Measurements from ENCODE around the gene ZC3H12A. TPM values are rescaled to one million over a fixed set of nuclear protein-coding genes. Genes with fewer than 3 reads are reported as not detected.
"Not testable (repeated sequence)": the region's sequence is repeated elsewhere in the genome, so short reads cannot be mapped to it uniquely, and the experiment has no call there.

The ZC3H12A gene
- total and polyA plus RNA-seq, 8 donors: 8.4 to 89.3 (median 29.0) TPM

DNA sequence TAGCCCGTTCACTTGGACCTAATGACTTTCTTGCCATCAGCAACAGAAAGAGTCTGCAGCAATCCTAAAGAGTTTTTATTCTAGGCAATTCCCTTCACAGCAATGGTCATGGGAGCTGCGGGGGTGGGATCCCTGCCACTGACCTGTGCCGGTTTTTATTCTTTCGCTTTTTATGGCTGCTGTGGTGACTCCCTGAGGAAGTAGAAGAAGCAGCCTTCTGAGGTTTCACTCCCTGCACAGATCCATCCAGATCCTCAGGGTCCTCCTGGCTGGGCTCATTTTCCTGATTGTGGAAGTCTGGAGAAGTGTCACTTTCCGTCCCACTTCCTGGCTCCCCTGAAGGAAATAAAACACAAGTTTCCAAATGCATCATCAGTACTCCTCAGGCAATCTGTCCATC is 27.3 kb downstream of the ZC3H12A start:
- H3K4me3 ChIP-seq: no peak overlapping the region
- TF ChIP-seq, protein P1, sequence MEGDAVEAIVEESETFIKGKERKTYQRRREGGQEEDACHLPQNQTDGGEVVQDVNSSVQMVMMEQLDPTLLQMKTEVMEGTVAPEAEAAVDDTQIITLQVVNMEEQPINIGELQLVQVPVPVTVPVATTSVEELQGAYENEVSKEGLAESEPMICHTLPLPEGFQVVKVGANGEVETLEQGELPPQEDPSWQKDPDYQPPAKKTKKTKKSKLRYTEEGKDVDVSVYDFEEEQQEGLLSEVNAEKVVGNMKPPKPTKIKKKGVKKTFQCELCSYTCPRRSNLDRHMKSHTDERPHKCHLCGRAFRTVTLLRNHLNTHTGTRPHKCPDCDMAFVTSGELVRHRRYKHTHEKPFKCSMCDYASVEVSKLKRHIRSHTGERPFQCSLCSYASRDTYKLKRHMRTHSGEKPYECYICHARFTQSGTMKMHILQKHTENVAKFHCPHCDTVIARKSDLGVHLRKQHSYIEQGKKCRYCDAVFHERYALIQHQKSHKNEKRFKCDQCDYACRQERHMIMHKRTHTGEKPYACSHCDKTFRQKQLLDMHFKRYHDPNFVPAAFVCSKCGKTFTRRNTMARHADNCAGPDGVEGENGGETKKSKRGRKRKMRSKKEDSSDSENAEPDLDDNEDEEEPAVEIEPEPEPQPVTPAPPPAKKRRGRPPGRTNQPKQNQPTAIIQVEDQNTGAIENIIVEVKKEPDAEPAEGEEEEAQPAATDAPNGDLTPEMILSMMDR (IDR thresholded peaks at IDR 0.05): no peak
- TF ChIP-seq EP300 (IDR thresholded peaks at IDR 0.05) (no peak), POLR2A (IDR thresholded peaks at IDR 0.05) (no peak), POLR2AphosphoS5 (IDR thresholded peaks at IDR 0.05) (no peak)
- H3K27ac ChIP-seq: no peak overlapping the region
- WGBS, 5 donors: 89 to 95% (median 92%) methylated on average over 5 of the region's 5 CpGs
- peaks cover 25 to 89% (median 81%) of the 10 kb centered on the region in 4 donors for H3K36me3 ChIP-seq
- H3K27me3 ChIP-seq: no peaks in the 10 kb centered on the region
- H3K9me3 ChIP-seq: no peaks in the 10 kb centered on the region
- no peak for DNase-seq
- intact Hi-C loops (cut with DNase I; ENCODE audit: low total_unique reads): loop anchor here (5.0 kb wide), 1 partner anchor 176 kb away; no protein-coding TSS in a partner anchor
- peaks cover 18 to 27% (median 26%) of the 10 kb centered on the region in 4 donors for H3K4me1 ChIP-seq

DNA sequence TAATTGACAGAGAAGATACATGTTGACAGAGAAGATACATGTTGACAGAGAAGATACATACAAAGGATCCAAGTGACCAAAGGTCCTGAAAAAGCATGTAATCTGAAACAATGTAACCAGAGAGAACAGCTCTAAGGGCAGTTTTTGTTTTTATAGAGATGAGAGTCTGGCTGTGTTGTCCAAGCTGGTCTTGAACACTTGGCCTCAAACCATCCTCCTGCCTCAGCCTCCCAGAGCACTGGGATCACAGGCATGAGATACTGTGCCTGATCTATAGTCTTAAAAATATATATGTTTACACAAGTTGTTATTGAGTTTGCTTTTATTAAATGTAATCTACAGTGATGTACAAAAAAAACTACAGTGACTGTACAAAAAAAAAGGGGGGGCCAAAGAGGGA is 27.7 kb downstream of the ZC3H12A start:
- Histone ChIP-seq H3K9me3 (no peaks in the 10 kb centered on the region), H3K4me3 (no peak overlapping the region), H3K27ac (no peak overlapping the region), H3K27me3 (no peaks in the 10 kb centered on the region), H3K4me1 (peaks cover 18 to 27% (median 26%) of the 10 kb centered on the region in 4 donors), H3K36me3 (peaks cover 30 to 92% (median 84%) of the 10 kb centered on the region in 4 donors)
- no peak for DNase-seq
- TF ChIP-seq POLR2AphosphoS5 (IDR thresholded peaks at IDR 0.05) (no peak), POLR2A (IDR thresholded peaks at IDR 0.05) (no peak), EP300 (IDR thresholded peaks at IDR 0.05) (no peak)
- TF ChIP-seq, protein P1 (IDR thresholded peaks at IDR 0.05): no peak
- intact Hi-C loops (cut with DNase I; ENCODE audit: low total_unique reads): loop anchor here (5.0 kb wide), 1 partner anchor 175 kb away; no protein-coding TSS in a partner anchor

DNA sequence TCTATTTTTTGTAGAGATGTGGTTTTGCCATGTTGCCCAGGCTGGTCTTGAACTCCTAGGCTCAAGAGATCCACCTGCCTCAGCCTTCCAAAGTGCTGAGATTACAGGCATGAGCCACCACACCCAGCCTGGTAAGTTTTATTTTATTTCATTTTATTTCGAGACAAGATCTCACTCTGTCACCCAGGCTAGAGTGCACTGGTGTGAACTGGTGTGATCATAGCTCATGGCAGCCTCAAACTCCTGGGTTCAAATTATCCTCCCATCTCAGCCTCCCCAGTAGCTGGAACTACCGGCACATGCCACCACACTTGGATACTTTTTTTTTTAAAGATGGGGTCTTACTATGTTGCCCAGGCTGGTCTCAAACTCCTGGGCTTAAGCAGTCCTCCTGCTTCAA is 28.4 kb downstream of the ZC3H12A start:
- Histone ChIP-seq H3K36me3 (peaks cover 31 to 93% (median 86%) of the 10 kb centered on the region in 4 donors), H3K4me1 (peaks cover 15 to 23% (median 21%) of the 10 kb centered on the region in 4 donors)
- H3K9me3 ChIP-seq, H3K27ac ChIP-seq, DNase-seq, H3K4me3 ChIP-seq, H3K27me3 ChIP-seq: not testable (repeated sequence)
- intact Hi-C loops (cut with DNase I; ENCODE audit: low total_unique reads): loop anchor here (5.0 kb wide), 1 partner anchor 175 kb away; no protein-coding TSS in a partner anchor
- 94 to 98% (median 98%) methylated on average over 2 of the region's 2 CpGs for WGBS, 5 donors

DNA sequence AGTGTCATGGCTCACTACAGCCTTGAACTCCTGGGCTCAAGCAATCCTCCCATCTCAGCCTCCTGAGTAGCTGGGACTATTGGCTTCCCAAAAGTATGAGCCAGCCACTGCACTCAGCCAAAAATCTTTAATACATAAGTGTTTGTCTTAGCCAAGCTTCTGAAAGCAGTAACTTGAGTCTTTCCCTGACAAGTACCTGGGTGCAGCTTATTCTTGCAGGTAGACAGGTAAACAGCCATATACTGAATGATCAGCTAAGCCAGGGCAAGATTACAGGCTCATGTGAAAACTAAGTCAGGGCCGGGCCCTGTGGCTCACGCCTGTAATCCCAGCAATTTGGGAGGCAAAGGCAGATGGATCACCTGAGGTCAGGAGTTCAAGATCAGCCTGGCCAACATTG is 32.4 kb downstream of the ZC3H12A start:
- Histone ChIP-seq H3K36me3 (peaks cover 20 to 95% (median 90%) of the 10 kb centered on the region in 4 donors), H3K27me3 (no peaks in the 10 kb centered on the region), H3K4me3 (no peak overlapping the region), H3K9me3 (no peaks in the 10 kb centered on the region), H3K4me1 (peaks cover 0 to 4% (median 1%) of the 10 kb centered on the region in 4 donors), H3K27ac (no peak overlapping the region)
- WGBS, 5 donors: 86 to 100% (median 98%) methylated on average over 1 to 2 of the region's 2 CpGs
- intact Hi-C loops (cut with DNase I; ENCODE audit: low total_unique reads): no loop called here
- TF ChIP-seq EP300 (IDR thresholded peaks at IDR 0.05) (no peak), POLR2A (IDR thresholded peaks at IDR 0.05) (no peak), POLR2AphosphoS5 (IDR thresholded peaks at IDR 0.05) (no peak)
- TF ChIP-seq, protein P1 (IDR thresholded peaks at IDR 0.05): no peak
- no peak for DNase-seq

DNA sequence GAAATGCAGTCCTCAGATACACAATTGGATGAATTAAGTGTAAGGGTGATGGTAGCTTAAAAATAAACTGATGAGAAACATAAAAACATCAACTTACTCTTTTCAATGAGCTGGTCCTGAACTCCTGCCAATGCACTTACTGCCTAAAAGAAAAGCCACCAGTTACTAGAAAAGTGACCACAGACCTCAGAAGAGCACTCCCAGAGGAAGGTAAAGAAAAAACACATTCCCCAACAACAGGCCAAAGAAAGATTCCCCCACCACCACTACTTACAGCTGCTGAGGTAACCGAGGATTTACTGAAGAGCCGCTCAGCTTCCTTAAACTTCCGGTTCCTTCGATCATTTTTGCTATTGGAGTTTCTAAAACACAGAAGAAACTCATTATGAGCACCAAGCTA is 34.8 kb downstream of the ZC3H12A start:
- Histone ChIP-seq H3K4me3 (no peak overlapping the region), H3K36me3 (peaks cover 17 to 88% (median 76%) of the 10 kb centered on the region in 4 donors), H3K27me3 (no peaks in the 10 kb centered on the region), H3K4me1 (peaks cover 10 to 25% (median 20%) of the 10 kb centered on the region in 4 donors), H3K9me3 (no peaks in the 10 kb centered on the region), H3K27ac (no peak overlapping the region)
- TF ChIP-seq POLR2A (IDR thresholded peaks at IDR 0.05): no peak
- TF ChIP-seq, protein P1 (IDR thresholded peaks at IDR 0.05): no peak
- no peak for TF ChIP-seq EP300 (IDR thresholded peaks at IDR 0.05)
- TF ChIP-seq POLR2AphosphoS5 (IDR thresholded peaks at IDR 0.05): no peak
- WGBS, 5 donors: 81 to 87% (median 84%) methylated on average over 4 of the region's 4 CpGs
- intact Hi-C loops (cut with DNase I; ENCODE audit: low total_unique reads): no loop called here
- DNase-seq: no peak
